SU-DHL-6 (cell line): ENCODE measurements around the gene HSPA12A.

Source experiments
- H2AFZ ChIP-seq: fragments of 200-600 bp; sonication (generic); 2 replicates; pipeline ENCODE4 v1.6.1; 2014; ENCODE audit warnings: low read depth, mild to moderate bottlenecking, moderate library complexity, mixed read lengths, antibody characterized with exemption, low read length; ENCODE audit not compliant: severe bottlenecking
- H3F3A ChIP-seq: fragments of 200-600 bp; shearing (Covaris generic); 2 replicates; pipeline ENCODE4 v1.6.0; 2016; ENCODE audit warnings: antibody characterized with exemption, mild to moderate bottlenecking; ENCODE audit not compliant: insufficient read depth
- H3K27ac ChIP-seq: fragments of 200-600 bp; sonication (generic); 2 replicates; pipeline ENCODE4 v1.5.1; 2016; ENCODE audit warnings: low read depth, mild to moderate bottlenecking, low read length, moderate library complexity, mixed read lengths
- H3K27me3 ChIP-seq: fragments of 200-600 bp; sonication (generic), shearing (Covaris generic); 2 replicates; pipeline ENCODE4 v1.6.0; 2014; ENCODE audit warnings: mild to moderate bottlenecking, low read length
- H3K36me3 ChIP-seq: fragments of 200-600 bp; sonication (generic); 2 replicates; pipeline ENCODE4 v1.6.1; 2014; ENCODE audit warnings: mild to moderate bottlenecking, low read length, mixed read lengths
- H3K4me2 ChIP-seq: fragments of 300-600, 200-600 bp; shearing (Covaris generic), sonication (generic); 2 replicates; pipeline ENCODE4 v1.6.0; 2014; ENCODE audit warnings: low read length, low read depth, mild to moderate bottlenecking; ENCODE audit not compliant: poor library complexity, severe bottlenecking
- H3K4me3 ChIP-seq: fragments of 200-600 bp; sonication (generic); 2 replicates; pipeline ENCODE4 v1.5.1; 2014; ENCODE audit warnings: antibody characterized with exemption, low read length, mild to moderate bottlenecking, mixed read lengths; ENCODE audit not compliant: insufficient read depth, poor library complexity, severe bottlenecking
- H3K79me2 ChIP-seq: fragments of 200-600 bp; sonication (generic); 2 replicates; pipeline ENCODE4 v1.6.1; 2014; ENCODE audit warnings: mild to moderate bottlenecking, low read length, moderate library complexity; ENCODE audit not compliant: insufficient read depth
- H3K9ac ChIP-seq: fragments of 200-600 bp; sonication (generic); 2 replicates; pipeline ENCODE4 v1.7.0; 2014; ENCODE audit warnings: mild to moderate bottlenecking, low read length
- H3K9me2 ChIP-seq: fragments of 200-600 bp; sonication (generic); replicated peaks from 2 replicates; pipeline ENCODE4 v1.6.1; 2014; ENCODE audit warnings: low read length; ENCODE audit not compliant: insufficient read depth
- H3K9me3 ChIP-seq: fragments of 200-600 bp; sonication (generic); 2 replicates; pipeline ENCODE4 v1.6.1; 2014; ENCODE audit warnings: low read length, mixed read lengths; ENCODE audit not compliant: insufficient read depth
- H4K20me1 ChIP-seq: fragments of 200-600 bp; sonication (generic); 2 replicates; pipeline ENCODE4 v1.6.1; 2014; ENCODE audit warnings: low read depth, mild to moderate bottlenecking, antibody characterized with exemption, low read length, moderate library complexity, mixed read lengths
- CTCF ChIP-seq: fragments of 200-600 bp; sonication (generic); IDR thresholded peaks from one replicate; pipeline ENCODE4 v1.5.1; 2017; ENCODE audit warnings: antibody characterized with exemption, mild to moderate bottlenecking, low read length, moderate library complexity; ENCODE audit not compliant: insufficient read depth, poor library complexity, severe bottlenecking
- EZH2phosphoT487 ChIP-seq: fragments of 200-600 bp; sonication (generic), shearing (Covaris generic); conservative IDR thresholded peaks from 2 replicates; pipeline ENCODE4 v1.6.1; 2018; ENCODE audit warnings: mild to moderate bottlenecking, antibody characterized with exemption, low read length, moderate library complexity, mixed read lengths

The HSPA12A gene

GRCh38 chr10:116742367-116743265, at the start of gene HSPA12A:
HSPA12A (minus strand) TSS chr10:116742566; CDS start chr10:116742469, 97 bp downstream.
- Histone ChIP-seq H3F3A (no peaks in the 10 kb centered on the region), H2AFZ (no peak within 1 kb of the TSS), H3K4me2 (no peak within 1 kb of the TSS), H3K36me3 (no peaks in the 10 kb centered on the region), H3K4me3 (no peak within 1 kb of the TSS), H3K9me2 (no peaks in the 10 kb centered on the region), H3K79me2 (no peaks in the 10 kb centered on the region), H3K9ac (no peak within 1 kb of the TSS), H3K27me3 (no peaks in the 10 kb centered on the region), H3K9me3 (no peaks in the 10 kb centered on the region), H4K20me1 (no peaks in the 10 kb centered on the region), H3K27ac (no peak within 1 kb of the TSS)
- TF ChIP-seq CTCF = no peak
- TF ChIP-seq EZH2phosphoT487 = no peak

GRCh38 chr10:116791241-116791640, 48.9 kb upstream of the HSPA12A start:
- no peak overlapping the region for H3K9ac ChIP-seq
- H3F3A ChIP-seq = no peaks in the 10 kb centered on the region
- H3K4me3 ChIP-seq = no peak overlapping the region
- H3K4me2 ChIP-seq = no peak overlapping the region
- no peak overlapping the region for H3K27ac ChIP-seq
- TF ChIP-seq EZH2phosphoT487 (no peak), CTCF (no peak)
- H4K20me1 ChIP-seq = no peaks in the 10 kb centered on the region
- H3K36me3 ChIP-seq = no peaks in the 10 kb centered on the region
- H3K79me2 ChIP-seq = no peaks in the 10 kb centered on the region
- no peak overlapping the region for H2AFZ ChIP-seq
- H3K9me3 ChIP-seq = no peaks in the 10 kb centered on the region
- H3K27me3 ChIP-seq = no peaks in the 10 kb centered on the region
- H3K9me2 ChIP-seq = no peaks in the 10 kb centered on the region

DNA sequence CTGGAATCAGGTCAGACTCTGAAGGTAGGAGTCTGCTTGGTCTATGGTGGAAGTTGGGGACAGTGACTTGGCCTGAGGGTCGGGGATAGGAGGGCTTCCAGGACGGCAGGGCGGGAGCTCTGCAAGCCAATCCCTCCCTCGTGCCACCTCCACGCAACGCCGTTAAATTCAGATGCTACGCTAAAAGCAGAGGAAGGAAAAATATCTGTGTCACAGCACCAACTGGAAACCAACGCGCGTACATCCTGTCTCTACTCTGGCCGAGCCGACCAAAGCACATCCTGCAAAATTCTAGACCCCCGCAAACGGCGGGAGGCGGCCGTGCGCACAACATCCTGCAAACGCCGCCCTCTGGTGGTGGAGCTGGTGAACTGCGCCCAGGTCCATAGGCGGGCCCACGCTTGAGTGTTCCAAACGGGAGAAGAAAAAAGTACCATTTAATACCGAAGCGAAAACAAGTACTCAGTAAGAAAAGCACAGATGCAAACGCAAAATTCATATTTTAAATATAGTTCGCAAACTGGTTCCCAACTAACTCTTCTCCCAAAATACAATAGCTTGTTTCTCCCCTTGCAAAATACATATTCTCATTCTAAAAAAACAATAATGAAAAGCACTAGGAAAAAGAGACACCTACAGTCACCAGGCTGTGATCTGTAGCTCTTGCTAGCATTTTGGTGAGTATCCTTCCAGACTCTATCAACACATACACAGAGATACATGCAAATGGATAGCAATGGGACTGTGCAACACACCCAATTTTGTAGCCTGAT, 45.7 kb upstream of the HSPA12A start:
- H3K9me3 ChIP-seq = no peaks in the 10 kb centered on the region
- peak overlapping the region; percentile 21 for H3K4me2 ChIP-seq
- H4K20me1 ChIP-seq = no peaks in the 10 kb centered on the region
- no peak overlapping the region for H3K9ac ChIP-seq
- no peaks in the 10 kb centered on the region for H3K27me3 ChIP-seq
- H2AFZ ChIP-seq = no peak overlapping the region
- no peak overlapping the region for H3K27ac ChIP-seq
- H3K9me2 ChIP-seq = no peaks in the 10 kb centered on the region
- H3K36me3 ChIP-seq = no peaks in the 10 kb centered on the region
- no peaks in the 10 kb centered on the region for H3K79me2 ChIP-seq
- no peak overlapping the region for H3K4me3 ChIP-seq
- H3F3A ChIP-seq = no peaks in the 10 kb centered on the region
- TF ChIP-seq CTCF (peak; percentile 90), EZH2phosphoT487 (no peak)
